ENCODE data around the gene SDR42E2.

DNA sequence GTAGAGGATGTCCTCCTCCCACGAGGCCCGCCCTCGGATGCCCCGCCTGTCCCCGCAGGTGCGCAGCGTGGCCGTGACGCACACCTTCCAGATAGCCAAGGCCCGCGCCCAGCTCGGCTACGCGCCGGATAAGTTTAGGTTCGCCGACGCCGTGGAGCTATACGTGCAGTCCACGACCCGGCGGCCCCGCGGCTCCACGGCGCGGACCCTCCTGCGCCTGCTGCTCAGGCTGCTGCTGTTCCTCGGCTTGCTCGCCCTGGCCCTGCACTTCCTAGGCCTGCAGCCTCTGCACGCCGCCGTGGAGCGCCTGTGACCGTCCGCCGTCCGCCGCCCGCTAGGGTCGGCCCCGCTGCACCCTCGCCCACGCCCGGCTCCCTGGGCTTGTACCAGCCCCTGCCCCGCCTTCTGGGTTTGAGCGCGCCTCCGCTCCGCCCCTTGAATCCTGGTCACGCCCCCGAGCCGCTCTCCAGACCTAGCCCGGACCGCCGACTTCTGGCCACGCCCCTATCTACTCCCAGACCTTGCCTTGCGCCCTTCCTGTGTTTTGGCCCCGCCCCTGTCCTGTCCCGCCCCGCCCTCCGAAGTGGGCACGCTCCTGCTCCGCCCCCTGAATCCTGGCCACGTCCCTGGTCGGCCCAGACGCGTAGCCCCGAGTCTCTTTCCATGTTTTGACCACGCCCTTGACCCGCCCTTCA, 27.9 kb downstream of the SDR42E2 start:
- TF ChIP-seq REST (IDR thresholded peaks at IDR 0.05; ENCODE audit: insufficient read depth in 1 of 2, low read depth in 2 of 2, low read length in 2 of 2) (no peak), TAF1 (IDR thresholded peaks at IDR 0.05; ENCODE audit: borderline replicate concordance, insufficient read depth, low read length) (no peak), POLR2AphosphoS5 (IDR thresholded peaks at IDR 0.05; ENCODE audit: low read depth, low read length) (no peak), SIN3A (IDR thresholded peaks at IDR 0.05; ENCODE audit: borderline replicate concordance, insufficient read depth, low read length) (0 out of 2 replicates have a peak, but pooled peaks have one; percentile 36), FOXP2 (optimal IDR thresholded peaks at IDR 0.05; ENCODE audit: borderline replicate concordance, extremely low read depth, extremely low read length, insufficient read depth) (peak; percentile 24)

Data from PFSK-1 (cell line).